GM21737 (cell line): ENCODE results near the gene LTB4R.

Experiments used
- ATAC-seq: cut with Tn5 transposase; IDR thresholded peaks from one replicate; pipeline ENCODE4 v1.9.1; 2021; ENCODE audit warnings: mild to moderate bottlenecking, moderate library complexity; ENCODE audit not compliant: unreplicated experiment

LTB4R gene

GRCh38 chr14:24299255-24300191 lies 11.8 kb upstream of the LTB4R start, which contains the start of the genes DHRS1 and NOP9:
Gene DHRS1, minus strand, starts transcription at chr14:24299780. Its CDS starts 674 bp downstream, at chr14:24299106.
Gene NOP9, plus strand, starts transcription at chr14:24299850. Its CDS starts 105 bp downstream, at chr14:24299955.
- peak; percentile 57 for ATAC-seq

- no peak for ATAC-seq
Measured at GRCh38 chr14:24300326-24300980, 10.8 kb upstream of the LTB4R start.

GRCh38 chr14:24304019-24304387 lies 7.3 kb upstream of the LTB4R start:
- no peak for ATAC-seq

- no peak for ATAC-seq
Measured at GRCh38 chr14:24307156-24307574, 4.1 kb upstream of the LTB4R start.

GRCh38 chr14:24307575-24308341 lies 3.5 kb upstream of the LTB4R start, which contains the start of gene CIDEB:
Gene CIDEB, minus strand, starts transcription at chr14:24307977. Its CDS starts 119 bp downstream, at chr14:24307858.
- no peak for ATAC-seq

GRCh38 chr14:24308342-24309124 lies 2.8 kb upstream of the LTB4R start:
- no peak for ATAC-seq

GRCh38 chr14:24309538-24310264 lies 1.6 kb upstream of the LTB4R start, which contains the start of gene LTB4R2:
Gene LTB4R2, plus strand, starts transcription at chr14:24310140. Its CDS starts 525 bp downstream, at chr14:24310665.
- ATAC-seq = no peak

GRCh38 chr14:24310265-24310645 lies 1.0 kb upstream of the LTB4R start:
- no peak for ATAC-seq

- no peak for ATAC-seq
Measured at GRCh38 chr14:24311837-24312615, 724 bp downstream of the LTB4R start.

- ATAC-seq = no peak
Measured at GRCh38 chr14:24312736-24313507, 1.6 kb downstream of the LTB4R start.

GRCh38 chr14:24313913-24314312 lies 2.6 kb downstream of the LTB4R start:
- ATAC-seq = no peak

- no peak for ATAC-seq
Measured at GRCh38 chr14:24314377-24315193, 3.3 kb downstream of the LTB4R start.

- no peak for ATAC-seq
Measured at GRCh38 chr14:24315243-24315806, 4.0 kb downstream of the LTB4R start.

- no peak for ATAC-seq
Measured at GRCh38 chr14:24315807-24316596, 4.7 kb downstream of the LTB4R start.

GRCh38 chr14:24316597-24316950 lies 5.3 kb downstream of the LTB4R start:
- no peak for ATAC-seq
